Adrenal gland (tissue), 5 donors: Measurements from ENCODE around the gene LIN7B.

ENCODE experiments used
- CTCF ChIP-seq, 6 experiments: fragments of 450-650 bp in 4 of 6; fragments of 200-600 bp in 2 of 6; sonication (generic) in 1 of 6; IDR thresholded peaks; 1 replicate in 5 of 6; 2 replicates in 1 of 6; pipeline versions ENCODE4 v1.5.1 to v1.8.0; 2016 to 2021; ENCODE audit warnings: antibody characterized with exemption in 6 of 6, mild to moderate bottlenecking in 2 of 6, moderate library complexity in 1 of 6
- POLR2A ChIP-seq, 2 donors: fragments of 450-650 bp; IDR thresholded peaks; one replicate each; pipeline ENCODE4 v1.6.1; 2017; ENCODE audit warnings: antibody characterized with exemption in 2 of 2, mild to moderate bottlenecking in 2 of 2, moderate library complexity in 1 of 2
- donor health status: DM: no; HTN: no; CAD: no.

- TF ChIP-seq CTCF (IDR thresholded peaks at IDR 0.05) (no peak), POLR2A (IDR thresholded peaks at IDR 0.05) (no peak)
Observed at GRCh38 chr19:49107625-49108459, 6.3 kb upstream of the LIN7B start.
